Measurements from ENCODE around the gene SKI. TPM values are rescaled to one million over a fixed set of nuclear protein-coding genes. Genes with fewer than 3 reads are reported as not detected.

Gene SKI
- total and polyA plus RNA-seq, 2 of the 8 experiments (the other 6 are each of a cell fraction or from before 2014, with no cell fraction given) = 8.3 to 87.6 TPM

DNA sequence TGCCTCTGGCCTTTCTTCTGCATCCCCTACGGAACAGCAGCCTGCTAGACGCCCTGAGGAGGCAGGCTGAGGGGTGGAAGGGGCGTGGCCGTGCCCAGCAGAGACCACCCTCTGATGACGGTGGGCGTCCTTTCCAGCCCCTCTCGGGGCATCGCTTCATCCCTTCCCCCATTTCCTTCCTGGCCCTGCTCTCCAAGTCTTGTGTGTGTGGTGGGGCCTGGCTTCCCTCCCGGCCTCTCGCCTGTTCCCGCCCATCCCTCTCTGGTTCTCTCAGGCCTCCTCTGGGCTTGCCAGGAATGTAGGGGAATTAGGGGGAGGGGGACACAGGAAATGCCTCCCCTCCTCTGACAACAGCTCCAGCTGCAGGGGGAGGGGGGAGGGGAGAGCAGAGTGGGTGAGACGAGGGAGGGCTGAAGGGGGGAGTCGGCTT lies 51.1 kb downstream of the SKI start:
- peaks cover 0 to 3% (median 0%) of the 10 kb centered on the region in 4 experiments; a peak in 1 of 8 replicates for H3K36me3 ChIP-seq (ENCODE audit: control insufficient read depth in 2 of 4, insufficient read depth in 4 of 4, low read length in 3 of 4)
- peak overlapping the region; percentile 78; the same call in 1 of the 2 replicates for H3K27ac ChIP-seq (ENCODE audit: low read depth, low read length)
- H2BK12ac ChIP-seq (ENCODE audit: low read depth, low read length) = 0 out of 2 replicates have a peak overlapping the region, but pooled peaks have one; percentile 27
- no peaks in the 10 kb centered on the region for H3K27me3 ChIP-seq (replicated peaks in 1 of 4; ENCODE audit: control insufficient read depth in 3 of 4, extremely low read depth in 1 of 4, insufficient read depth in 3 of 4, low read length in 3 of 4)
- H3K18ac ChIP-seq (ENCODE audit: extremely low read depth, low read length) = peak overlapping the region; percentile 83
- 4% methylated on average over 11 of the region's 13 CpGs; no CpG with 5 or more reads in 1 of the 2 experiments for WGBS, 2 experiments (ENCODE audit: extremely low coverage in 1 of 2, insufficient coverage in 1 of 2, insufficient read length in 1 of 2, insufficient replicate concordance in 2 of 2, low coverage in 1 of 2, low lambda C conversion rate in 2 of 2, missing lambda C conversion rate in 1 of 2)
- peaks cover 0 to 68% of the 10 kb centered on the region in 2 experiments; a peak in 3 of 4 replicates for H3K79me2 ChIP-seq (ENCODE audit: control insufficient read depth in 1 of 2, insufficient read depth in 2 of 2, low read length in 2 of 2)
- no peak overlapping the region for H3K4ac ChIP-seq (replicated peaks; ENCODE audit: insufficient read length, low read depth, low read length)
- H2AFZ ChIP-seq (ENCODE audit: low read length) = no peak overlapping the region
- H4K8ac ChIP-seq (ENCODE audit: extremely low read depth, insufficient read depth, low read length) = peak overlapping the region; percentile 85; the same call in 1 of the 2 replicates
- FAIRE-seq (peak; percentile 95), DNase-seq (ENCODE audit: low read depth in 1 of 2, low spot score in 2 of 2) (peak; percentile 88 to 93)
- POLR2A ChIA-PET (ENCODE audit: partially characterized antibody) = no interaction called here
- H3K56ac ChIP-seq (replicated peaks; ENCODE audit: insufficient read length, low read depth, low read length) = no peak overlapping the region
- peaks cover 5 to 41% (median 30%) of the 10 kb centered on the region in 4 experiments for H3K4me1 ChIP-seq (replicated peaks in 1 of 4; ENCODE audit: control insufficient read depth in 3 of 4, insufficient read depth in 4 of 4, low read length in 3 of 4)
- H2BK5ac ChIP-seq (ENCODE audit: low read depth, low read length) = peak overlapping the region; percentile 94
- CTCF ChIA-PET (ENCODE audit: partially characterized antibody) = interaction anchor here (0.6 to 1.1 kb wide), 2 partner anchors 36 to 792 kb away, joined by 3 to 4 read pairs; no protein-coding TSS in a partner anchor
- 0 out of 2 replicates have a peak overlapping the region, but pooled peaks have one; percentile 77 for H2AK5ac ChIP-seq (ENCODE audit: low read depth, low read length)
- peaks cover 27% of the 10 kb centered on the region for H3K79me1 ChIP-seq (ENCODE audit: low read depth, low read length)
- peak overlapping the region in 1 of 4 experiments; percentile 45; a peak in 2 of 7 replicates for H3K9ac ChIP-seq (replicated peaks in 1 of 4; ENCODE audit: extremely low read depth in 1 of 4, low read depth in 3 of 4, low read length in 3 of 4)
- peak overlapping the region in 1 of 4 experiments; percentile 29; a peak in 1 of 8 replicates for H3K4me3 ChIP-seq (ENCODE audit: extremely low read depth in 1 of 4, insufficient read depth in 2 of 4, low read depth in 3 of 4, low read length in 4 of 4)
- peak overlapping the region; percentile 31 for H4K5ac ChIP-seq (ENCODE audit: insufficient read length, low read depth, low read length)
- no peaks in the 10 kb centered on the region for H3K9me3 ChIP-seq (ENCODE audit: insufficient read depth in 2 of 2, low read depth in 1 of 2, low read length in 1 of 2)
- no peak overlapping the region for H3K23ac ChIP-seq (ENCODE audit: insufficient read length)
- 0 out of 2 replicates have a peak overlapping the region, but pooled peaks have one; percentile 83 for H2BK15ac ChIP-seq (ENCODE audit: low read length)
- no peak overlapping the region for H3K14ac ChIP-seq (ENCODE audit: insufficient read length)
- H4K20me1 ChIP-seq (replicated peaks in 1 of 2; ENCODE audit: control insufficient read depth in 1 of 2, insufficient read depth in 2 of 2, low read length in 2 of 2) = peaks cover 10 to 25% of the 10 kb centered on the region in 2 experiments
- H3K23me2 ChIP-seq (ENCODE audit: low read depth, low read length) = no peaks in the 10 kb centered on the region
- no peak overlapping the region for H2BK120ac ChIP-seq (replicated peaks; ENCODE audit: low read depth, low read length)
- peak overlapping the region; percentile 84 for H4K91ac ChIP-seq (replicated peaks; ENCODE audit: insufficient read length, low read length)
- no peak overlapping the region for H2BK20ac ChIP-seq (ENCODE audit: low read length)
- H3K4me2 ChIP-seq (ENCODE audit: insufficient read depth in 1 of 2, low read depth in 2 of 2, low read length in 2 of 2) = peak overlapping the region; percentile 54 to 59
- TF ChIP-seq MAFK (IDR thresholded peaks at IDR 0.05; ENCODE audit: low read depth, low read length) (no peak), E2F6 (IDR thresholded peaks at IDR 0.05) (peak; percentile 79; the same call in 1 of the 2 replicates), USF2 (IDR thresholded peaks at IDR 0.05; ENCODE audit: low read length) (no peak), POLR2AphosphoS5 (IDR thresholded peaks at IDR 0.05; ENCODE audit: low read depth, low read length) (peak; percentile 20; the same call in 1 of the 2 replicates), ZNF274 (IDR thresholded peaks at IDR 0.05; ENCODE audit: borderline replicate concordance, extremely low read depth, low read length) (no peak), CBX8 (IDR thresholded peaks at IDR 0.05; ENCODE audit: borderline replicate concordance, low read depth, low read length) (no peak)

Data from H1 (cell line).